HFF-Myc (cell line): ENCODE results near the gene IGSF9.

ENCODE experiments used
- DNase-seq: peaks from one replicate; pipeline ENCODE4 v3.0.0-alpha.2; 2011; ENCODE audit warnings: low read depth; ENCODE audit errors: extremely low read depth
- H3K4me3 ChIP-seq: replicated peaks from 2 replicates; pipeline ENCODE4 v1.5.1; 2011; ENCODE audit warnings: low read depth, mild to moderate bottlenecking, control low read depth, low read length
- TF ChIP-seq, protein P1 (sequence below): IDR thresholded peaks from 2 replicates; pipeline ENCODE4 v1.5.1; 2012; ENCODE audit warnings: mild to moderate bottlenecking, low read depth, low read length, control low read depth; ENCODE audit errors: missing control alignments

IGSF9 gene

DNA sequence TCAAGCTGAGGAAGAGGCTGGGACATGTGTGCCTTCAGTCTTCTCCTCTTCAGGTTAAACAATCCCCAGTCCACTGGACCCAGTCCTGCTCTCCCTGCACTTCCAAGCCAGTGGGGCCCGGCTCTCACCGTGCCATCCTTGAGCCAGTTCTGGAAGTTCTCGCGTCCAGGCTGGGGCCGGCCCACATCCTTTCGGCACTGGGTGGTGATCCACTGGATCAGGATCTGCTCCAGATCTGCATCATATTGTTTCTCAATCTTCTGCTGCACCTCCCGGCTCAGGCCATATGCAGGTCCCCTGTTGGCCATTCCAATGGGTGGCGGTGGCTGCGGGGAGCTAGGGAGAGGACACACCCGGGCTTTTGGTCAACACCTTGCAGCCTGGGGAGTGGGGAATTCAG lies 25.2 kb downstream of the IGSF9 start:
- no peak for DNase-seq
- TF ChIP-seq, protein P1, sequence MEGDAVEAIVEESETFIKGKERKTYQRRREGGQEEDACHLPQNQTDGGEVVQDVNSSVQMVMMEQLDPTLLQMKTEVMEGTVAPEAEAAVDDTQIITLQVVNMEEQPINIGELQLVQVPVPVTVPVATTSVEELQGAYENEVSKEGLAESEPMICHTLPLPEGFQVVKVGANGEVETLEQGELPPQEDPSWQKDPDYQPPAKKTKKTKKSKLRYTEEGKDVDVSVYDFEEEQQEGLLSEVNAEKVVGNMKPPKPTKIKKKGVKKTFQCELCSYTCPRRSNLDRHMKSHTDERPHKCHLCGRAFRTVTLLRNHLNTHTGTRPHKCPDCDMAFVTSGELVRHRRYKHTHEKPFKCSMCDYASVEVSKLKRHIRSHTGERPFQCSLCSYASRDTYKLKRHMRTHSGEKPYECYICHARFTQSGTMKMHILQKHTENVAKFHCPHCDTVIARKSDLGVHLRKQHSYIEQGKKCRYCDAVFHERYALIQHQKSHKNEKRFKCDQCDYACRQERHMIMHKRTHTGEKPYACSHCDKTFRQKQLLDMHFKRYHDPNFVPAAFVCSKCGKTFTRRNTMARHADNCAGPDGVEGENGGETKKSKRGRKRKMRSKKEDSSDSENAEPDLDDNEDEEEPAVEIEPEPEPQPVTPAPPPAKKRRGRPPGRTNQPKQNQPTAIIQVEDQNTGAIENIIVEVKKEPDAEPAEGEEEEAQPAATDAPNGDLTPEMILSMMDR: no peak
- no peak overlapping the region for H3K4me3 ChIP-seq

DNA sequence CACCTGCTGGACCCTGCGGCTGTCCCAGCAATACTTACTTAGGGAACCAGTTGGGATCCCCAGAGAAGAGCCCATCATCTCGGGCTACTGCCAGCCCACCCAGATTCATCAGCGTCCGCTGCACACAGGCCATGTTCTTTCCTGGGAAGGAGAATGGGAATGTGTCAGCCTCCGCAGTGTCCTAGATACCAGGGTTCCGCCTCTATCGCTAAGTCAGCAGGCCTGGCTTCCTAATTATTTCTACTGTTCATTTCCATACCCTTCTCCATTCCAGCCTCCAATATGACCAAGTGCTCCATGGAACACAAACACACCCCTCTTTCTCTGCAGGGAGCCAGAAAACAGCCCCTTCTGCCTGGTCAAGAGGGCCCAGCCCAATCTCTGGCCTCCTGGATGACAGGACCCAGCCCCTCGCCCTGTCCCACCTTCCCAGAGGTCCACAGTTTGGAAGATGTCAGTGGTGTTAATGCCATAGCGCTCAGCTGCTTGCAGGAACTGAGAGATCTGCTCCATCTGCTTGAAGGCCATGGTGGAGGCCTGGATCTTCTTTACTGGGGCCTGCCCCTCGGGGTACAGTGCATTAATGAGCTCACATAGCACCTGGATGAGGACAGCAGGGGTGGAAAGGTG lies 26.1 kb downstream of the IGSF9 start:
- TF ChIP-seq, protein P1: no peak
- no peak overlapping the region for H3K4me3 ChIP-seq
- DNase-seq: no peak

DNA sequence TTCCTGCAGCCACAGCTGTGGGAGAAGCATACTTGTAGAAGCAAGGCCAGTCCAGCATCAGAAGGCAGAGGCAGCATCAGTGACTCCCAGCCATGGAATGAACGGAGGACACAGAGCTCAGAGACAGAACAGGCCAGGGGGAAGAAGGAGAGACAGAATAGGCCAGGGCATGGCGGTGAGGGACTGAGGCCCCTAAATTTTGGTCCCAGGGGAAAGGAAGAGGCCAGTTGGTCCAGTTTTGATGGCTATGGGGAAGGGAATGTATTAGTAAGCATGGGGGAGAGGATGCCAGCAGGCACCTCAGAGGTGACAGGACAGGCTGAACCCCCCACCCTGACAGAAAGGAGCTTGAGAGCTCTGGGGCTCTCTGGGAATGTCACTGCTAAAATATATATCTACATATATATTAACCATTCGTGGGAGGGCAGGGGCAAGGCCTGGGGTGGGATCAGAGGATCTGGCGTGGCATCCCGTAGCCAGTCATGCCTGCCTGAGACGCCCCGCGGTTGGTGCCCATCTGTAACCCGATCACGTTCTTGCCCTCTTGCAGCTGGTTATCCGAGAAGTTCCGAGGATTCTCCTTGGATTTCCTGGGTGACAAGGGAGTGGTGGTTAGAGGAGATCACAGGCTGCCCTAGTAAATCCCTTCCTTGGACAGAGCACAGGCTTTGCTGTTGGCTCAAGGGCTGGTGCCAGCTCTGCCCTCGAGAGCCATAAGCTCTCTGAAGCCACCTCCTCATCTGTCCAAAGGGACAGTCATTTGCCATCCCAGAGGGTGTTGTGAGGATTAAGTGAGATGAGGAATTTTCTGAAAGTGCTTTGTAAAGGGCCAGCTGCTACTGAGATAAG lies 26.8 kb downstream of the IGSF9 start:
- no peak for DNase-seq
- TF ChIP-seq, protein P1: no peak
- H3K4me3 ChIP-seq: no peak overlapping the region

DNA sequence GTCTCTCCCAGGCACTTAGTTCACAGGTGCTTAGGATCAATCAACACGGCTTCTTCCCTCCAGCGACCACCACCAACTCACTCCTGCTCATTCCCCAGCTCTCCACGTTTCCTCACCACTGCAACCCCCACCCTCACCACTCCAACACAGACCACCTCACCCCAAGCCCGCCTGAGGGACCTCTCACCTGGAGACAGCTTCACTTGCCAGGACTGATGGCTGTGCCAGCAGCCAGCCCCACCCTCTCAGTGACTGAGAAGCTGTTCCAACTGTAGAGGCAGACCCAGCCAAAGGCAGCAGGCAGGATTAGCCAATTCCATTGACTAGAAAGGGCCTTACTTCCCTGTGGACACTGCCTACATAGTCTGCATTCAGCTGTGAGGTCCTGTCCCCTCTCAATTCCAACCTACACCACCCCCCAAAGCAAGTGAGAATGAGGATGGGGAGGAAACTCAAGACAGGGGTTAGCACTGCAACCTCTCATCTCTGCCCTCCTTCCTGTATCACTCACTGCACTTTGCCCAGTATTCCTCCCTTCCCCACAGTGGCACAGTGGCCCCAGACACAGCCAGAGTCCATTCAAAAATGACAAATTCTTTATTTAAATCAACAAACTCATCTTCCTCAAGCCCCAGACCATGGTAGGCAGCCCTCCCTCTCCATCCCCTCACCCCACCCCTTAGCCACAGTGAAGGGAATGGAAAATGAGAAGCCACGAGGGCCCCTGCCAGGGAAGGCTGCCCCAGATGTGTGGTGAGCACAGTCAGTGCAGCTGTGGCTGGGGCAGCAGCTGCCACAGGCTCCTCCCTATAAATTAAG lies 27.7 kb downstream of the IGSF9 start:
- TF ChIP-seq, protein P1: no peak
- DNase-seq: no peak
- H3K4me3 ChIP-seq: no peak overlapping the region

DNA sequence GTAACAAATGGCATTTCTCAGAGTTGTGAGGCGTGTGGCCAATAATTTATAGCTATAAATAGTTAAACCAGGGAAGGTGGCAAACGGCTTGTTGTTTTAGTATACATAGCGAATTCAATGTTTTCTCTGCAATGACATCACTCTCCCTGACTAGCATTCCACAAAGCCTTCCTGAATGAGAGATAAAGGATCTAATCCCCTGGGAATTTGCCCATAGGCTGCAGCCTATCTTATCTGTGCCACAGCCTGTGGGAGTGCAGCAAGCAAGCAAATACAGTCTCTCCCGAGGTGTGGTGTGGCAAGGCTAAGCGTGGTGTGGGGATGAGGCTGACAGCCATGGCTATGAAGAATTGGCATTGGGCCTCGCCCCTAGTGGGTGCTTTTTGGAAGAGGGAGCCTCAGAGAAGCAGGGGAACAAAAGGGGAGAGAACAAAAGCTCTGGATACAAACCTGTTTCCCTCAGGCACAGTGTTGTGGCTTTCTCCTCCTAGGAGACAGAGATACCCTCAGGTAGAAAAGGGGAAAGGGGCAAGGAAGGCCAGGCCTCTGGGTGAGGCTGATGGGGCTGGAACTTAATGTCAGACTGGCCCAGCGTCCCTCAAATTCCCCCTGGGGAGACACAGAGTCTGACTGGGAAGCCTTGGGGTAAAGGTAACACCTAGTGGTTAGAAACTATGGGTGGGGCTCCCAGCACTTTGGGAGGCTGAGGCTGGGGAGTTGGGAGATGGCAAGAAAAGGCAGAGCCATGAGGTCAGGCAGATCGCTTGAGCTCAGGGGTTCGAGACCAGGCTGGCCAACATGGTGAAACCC lies 29.0 kb downstream of the IGSF9 start:
- DNase-seq: no peak
- H3K4me3 ChIP-seq: no peak overlapping the region
- TF ChIP-seq, protein P1: no peak

DNA sequence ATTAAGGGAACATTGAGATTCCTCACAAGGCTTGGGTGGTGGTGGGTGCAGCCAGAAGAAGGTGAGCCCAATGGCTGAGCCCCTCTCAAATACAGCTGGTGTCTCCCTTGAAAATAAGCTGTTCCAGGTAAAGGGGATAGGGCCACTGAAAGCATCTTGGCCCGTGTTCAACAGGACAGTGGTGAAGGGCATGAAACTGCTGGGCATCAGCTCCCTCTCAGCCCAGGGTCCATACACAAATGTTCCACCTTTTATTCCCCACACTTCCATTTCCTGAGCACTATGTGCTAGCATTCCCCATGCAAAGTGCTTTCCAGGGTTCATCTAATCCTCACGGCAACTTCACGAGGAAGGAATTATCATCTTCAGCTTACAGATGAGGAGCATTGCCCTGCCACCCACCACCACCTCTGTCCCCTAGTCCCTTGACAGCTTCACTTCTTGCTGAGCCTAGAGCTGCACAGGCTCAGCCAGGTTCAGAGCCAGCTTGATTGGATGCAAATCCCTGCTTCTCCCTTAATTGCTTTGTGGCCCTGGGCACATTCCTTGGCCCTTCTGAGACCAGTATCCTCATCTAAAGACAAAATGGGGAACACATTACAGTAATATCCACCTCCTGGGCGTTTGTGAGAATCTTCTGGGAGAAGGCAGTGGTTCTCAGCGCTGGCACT lies 29.7 kb downstream of the IGSF9 start:
- no peak overlapping the region for H3K4me3 ChIP-seq
- TF ChIP-seq, protein P1: no peak
- no peak for DNase-seq
